Transverse colon (tissue), 4 donors: ENCODE results near the gene ENPP1.

ENCODE experiments used
- CTCF ChIP-seq, 5 experiments: fragments of 200-600 bp in 3 of 5; fragments of 450-650 bp in 2 of 5; sonication (generic) in 3 of 5; IDR thresholded peaks; 1 replicate in 2 of 5; 2 replicates in 3 of 5; pipeline ENCODE4 v1.5.1; 2016 to 2017; ENCODE audit warnings: antibody characterized with exemption in 5 of 5, inconsistent platforms in 3 of 5, mild to moderate bottlenecking in 2 of 5, moderate library complexity in 1 of 5
- POLR2AphosphoS5 ChIP-seq, 3 donors: sonication (generic); formaldehyde crosslinking; IDR thresholded peaks; one replicate each; pipeline ENCODE4 v1.6.1; 2016; ENCODE audit warnings: antibody characterized with exemption in 3 of 3

- TF ChIP-seq CTCF (IDR thresholded peaks at IDR 0.05) = no peak
- no peak for TF ChIP-seq POLR2AphosphoS5 (IDR thresholded peaks at IDR 0.05)
Observed at GRCh38 chr6:131766631-131767030, 41.2 kb upstream of the ENPP1 start.
